ENCODE results near the gene GRIN2A.

DNA sequence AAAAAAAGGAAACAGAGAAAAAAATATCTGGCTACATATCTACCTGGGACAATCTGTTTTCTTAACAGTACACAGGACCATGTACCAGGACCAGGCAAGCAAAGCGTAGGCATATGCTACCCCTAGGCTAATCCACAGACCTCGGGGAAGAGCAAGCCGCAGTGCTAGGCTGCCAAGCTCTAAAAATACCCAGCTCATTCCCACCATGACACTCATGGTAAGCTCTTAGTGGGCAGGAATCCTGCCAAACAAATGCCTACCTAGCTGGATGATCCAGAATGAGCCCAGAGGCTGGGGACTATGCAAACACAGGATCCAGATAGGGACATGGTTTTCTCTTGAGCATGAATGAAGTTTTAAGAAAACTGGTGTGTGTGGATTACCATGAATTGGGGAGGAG, 95.6 kb downstream of the GRIN2A start:
- TF ChIP-seq, protein P1, sequence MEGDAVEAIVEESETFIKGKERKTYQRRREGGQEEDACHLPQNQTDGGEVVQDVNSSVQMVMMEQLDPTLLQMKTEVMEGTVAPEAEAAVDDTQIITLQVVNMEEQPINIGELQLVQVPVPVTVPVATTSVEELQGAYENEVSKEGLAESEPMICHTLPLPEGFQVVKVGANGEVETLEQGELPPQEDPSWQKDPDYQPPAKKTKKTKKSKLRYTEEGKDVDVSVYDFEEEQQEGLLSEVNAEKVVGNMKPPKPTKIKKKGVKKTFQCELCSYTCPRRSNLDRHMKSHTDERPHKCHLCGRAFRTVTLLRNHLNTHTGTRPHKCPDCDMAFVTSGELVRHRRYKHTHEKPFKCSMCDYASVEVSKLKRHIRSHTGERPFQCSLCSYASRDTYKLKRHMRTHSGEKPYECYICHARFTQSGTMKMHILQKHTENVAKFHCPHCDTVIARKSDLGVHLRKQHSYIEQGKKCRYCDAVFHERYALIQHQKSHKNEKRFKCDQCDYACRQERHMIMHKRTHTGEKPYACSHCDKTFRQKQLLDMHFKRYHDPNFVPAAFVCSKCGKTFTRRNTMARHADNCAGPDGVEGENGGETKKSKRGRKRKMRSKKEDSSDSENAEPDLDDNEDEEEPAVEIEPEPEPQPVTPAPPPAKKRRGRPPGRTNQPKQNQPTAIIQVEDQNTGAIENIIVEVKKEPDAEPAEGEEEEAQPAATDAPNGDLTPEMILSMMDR (IDR thresholded peaks at IDR 0.05), result no peak
- TF ChIP-seq EP300 (IDR thresholded peaks at IDR 0.05) (no peak), POLR2AphosphoS5 (IDR thresholded peaks at IDR 0.05) (no peak)

All from gastroesophageal sphincter (tissue), 3 donors.